ENCODE results near the gene ATP2B3. TPM values are rescaled to one million over a fixed set of nuclear protein-coding genes. Genes with fewer than 3 reads are reported as not detected.
"Not testable (repeated sequence)": the region's sequence is repeated elsewhere in the genome, so short reads cannot be mapped to it uniquely, and the experiment has no call there.

The ATP2B3 gene
- polyA plus RNA-seq, 3 donors = 0.17 to 0.28 (median 0.28) TPM

DNA sequence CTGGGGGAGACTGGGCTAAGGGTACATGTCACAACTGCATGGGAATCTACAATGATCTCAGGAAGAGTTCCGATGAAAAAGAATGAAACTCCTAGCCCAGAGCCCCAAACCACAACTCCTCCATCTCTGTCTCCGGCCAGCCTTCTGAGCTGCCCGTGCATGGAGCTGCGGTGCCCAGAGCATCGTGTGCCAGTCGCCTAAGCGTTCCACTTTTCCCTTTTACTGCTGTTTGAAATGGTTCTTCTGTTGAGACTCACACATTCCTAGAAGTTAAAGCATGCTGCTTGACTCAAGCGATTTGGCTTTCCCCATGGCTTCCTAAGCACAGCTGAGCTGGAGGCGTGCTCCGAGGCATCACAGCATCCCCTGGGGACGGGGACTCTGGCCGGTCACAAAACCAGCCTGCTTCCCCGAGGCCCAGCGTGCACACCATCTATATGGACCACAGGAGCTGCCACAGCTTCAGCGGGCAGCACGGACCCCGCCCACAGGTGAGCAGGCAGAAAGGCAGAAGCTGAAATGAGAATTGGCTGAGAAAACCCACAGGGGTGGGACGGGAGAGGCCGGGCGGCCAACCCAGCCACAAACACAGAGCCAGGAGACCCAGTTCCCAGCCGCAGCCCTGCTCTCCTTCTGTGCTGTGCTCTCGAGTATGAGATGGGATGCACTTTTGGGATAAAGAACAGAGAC is 76.5 kb downstream of the ATP2B3 start:
- DNase-seq = no peak

DNA sequence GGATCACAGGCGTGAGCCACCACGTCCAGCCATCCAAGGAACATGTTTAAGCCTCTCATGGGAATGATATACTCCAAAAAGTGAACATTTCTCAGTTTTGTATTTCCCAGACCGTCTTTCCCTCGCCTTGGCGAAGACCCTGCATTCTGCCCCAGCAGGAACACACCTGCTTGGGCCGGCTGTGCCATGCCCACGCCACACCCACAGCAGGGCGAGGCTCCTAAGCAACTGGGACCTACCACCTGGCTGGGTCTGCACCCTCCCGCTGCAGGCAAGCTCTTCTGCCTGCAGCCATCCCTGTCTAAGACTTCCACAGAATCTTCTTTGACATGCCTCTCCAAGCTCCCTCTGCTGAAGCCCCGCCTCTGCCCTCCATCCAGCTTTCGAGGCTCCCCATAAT is 77.9 kb downstream of the ATP2B3 start:
- DNase-seq = no peak

- no peak for DNase-seq
Observed at GRCh38 chrX:153595859-153596857, 78.7 kb downstream of the ATP2B3 start.

DNA sequence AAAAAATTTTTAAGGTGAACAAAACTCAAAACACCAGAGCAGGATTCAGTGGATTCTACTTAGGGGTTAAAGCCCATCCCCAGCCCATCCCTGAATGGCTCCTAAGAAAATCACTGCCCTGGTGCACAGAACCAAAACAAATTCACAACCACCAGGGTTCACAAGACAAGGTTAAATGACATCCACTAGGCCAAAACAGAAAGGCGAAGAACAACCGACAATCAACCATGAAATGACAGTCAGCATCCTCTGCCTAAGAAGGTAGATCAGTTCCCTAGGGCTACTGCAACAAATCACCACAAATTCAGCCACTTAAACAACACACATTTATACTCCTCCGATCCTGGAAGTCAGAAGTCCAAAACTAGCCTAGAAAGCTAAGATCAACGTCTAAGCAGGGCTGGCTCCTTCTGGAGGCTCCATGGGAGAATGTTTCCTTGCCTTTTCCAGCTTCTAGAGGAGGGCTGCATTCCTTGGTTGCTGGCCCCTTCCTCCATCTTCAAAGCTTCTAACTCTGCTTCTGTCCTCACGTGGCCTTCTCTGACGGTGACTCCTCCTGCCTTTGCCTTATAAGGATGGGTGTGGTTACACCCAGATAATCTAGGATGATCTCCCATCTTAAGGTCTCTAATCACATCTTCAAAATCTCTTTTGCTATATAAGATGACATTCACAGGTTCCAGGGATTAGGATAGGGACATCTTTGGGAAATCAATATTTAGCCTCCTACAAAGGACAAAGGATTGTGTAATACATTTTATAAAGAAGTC is 79.7 kb downstream of the ATP2B3 start:
- DNase-seq = no peak

GRCh38 chrX:153598541-153599191 is 81.2 kb downstream of the ATP2B3 start, which contains the start of gene CCNQ:
Gene CCNQ, minus strand, starts transcription at chrX:153599139. Its CDS starts 66 bp downstream, at chrX:153599073.
- DNase-seq = no peak

- peak; percentile 83 for DNase-seq
Observed at GRCh38 chrX:153599192-153600031, 82.0 kb downstream of the ATP2B3 start.

- no peak for DNase-seq
Observed at GRCh38 chrX:153600032-153600373, 82.6 kb downstream of the ATP2B3 start.

DNA sequence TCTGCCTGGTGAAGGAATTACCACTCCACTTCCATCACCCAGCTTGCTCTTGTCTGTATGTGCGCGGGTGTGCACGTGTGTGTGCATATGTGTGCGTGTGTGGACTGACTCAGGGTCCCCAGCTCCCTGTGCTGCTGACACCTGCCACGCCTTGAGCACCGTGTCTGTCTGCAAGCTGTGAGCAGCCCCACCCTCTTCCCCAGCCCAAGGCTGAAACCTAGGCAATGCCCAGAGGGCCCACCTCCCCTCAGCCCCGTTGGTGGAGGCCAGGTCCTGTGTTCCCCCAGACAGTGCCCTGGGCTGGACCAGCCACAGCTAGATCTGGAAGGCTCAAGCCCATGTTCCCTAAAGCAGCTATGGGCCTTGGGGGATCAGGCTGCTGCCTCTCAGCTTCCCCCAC is 83.5 kb downstream of the ATP2B3 start:
- no peak for DNase-seq

DNA sequence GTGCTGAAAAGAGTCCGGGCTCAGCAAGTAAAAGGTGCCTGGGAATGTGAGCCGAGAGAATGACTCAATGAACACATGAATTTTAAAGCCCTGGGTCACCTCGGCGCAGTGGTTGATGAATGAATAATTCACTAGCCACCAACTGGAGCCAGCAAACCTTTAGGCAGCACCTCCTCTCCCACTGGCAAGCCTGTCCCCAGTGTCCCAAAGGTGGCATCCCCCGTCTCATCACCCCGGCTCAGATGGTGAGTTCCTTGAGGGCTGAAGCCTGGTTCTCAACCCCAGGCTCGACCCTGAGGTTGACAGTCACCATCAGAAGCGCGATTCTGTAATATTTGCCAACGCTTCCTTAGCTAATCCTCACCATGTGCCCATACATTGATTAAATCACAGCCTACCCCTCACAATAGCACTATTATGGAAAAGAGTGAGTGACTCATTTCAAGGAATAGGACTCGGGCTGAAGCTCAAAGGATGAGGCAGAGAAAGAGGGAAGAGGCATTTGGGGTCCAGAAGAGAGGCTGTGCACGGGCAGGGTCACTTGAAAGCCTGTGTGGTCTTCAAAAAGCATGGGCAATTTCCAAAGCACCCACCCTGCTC is 84.2 kb downstream of the ATP2B3 start:
- DNase-seq = no peak

- DNase-seq = no peak
Observed at GRCh38 chrX:153602601-153603000, 85.2 kb downstream of the ATP2B3 start.

DNA sequence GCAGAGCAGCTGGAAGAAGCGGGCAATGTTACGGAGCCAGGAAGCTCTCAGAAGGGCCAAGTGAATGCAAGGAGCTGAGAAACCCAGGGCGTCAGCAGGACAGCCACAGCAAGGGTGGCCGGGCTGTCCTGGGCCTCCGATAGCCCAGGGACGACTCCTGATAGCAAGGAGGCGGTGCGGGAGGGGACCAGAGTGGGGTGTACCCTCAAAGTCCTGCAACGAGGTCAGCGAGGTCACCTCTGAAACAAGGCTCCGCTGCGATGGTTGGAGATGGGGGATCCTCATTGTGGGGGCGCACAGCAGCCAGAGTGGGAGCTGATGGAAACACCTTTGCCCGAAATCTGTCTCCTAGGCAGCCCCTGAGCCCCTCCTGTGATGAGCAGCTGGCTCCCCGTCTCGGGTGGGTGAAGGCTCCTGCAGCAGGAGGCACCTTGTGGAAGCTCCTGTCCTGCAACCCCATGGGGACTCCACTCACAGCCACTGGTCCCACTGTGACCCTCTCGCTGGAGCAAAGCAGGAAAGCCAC is 85.8 kb downstream of the ATP2B3 start:
- no peak for DNase-seq

- DNase-seq = not testable (repeated sequence)
Observed at GRCh38 chrX:153604666-153605380, 87.4 kb downstream of the ATP2B3 start.

- no peak for DNase-seq
Observed at GRCh38 chrX:153606503-153606902, 89.1 kb downstream of the ATP2B3 start.

- DNase-seq = no peak
Observed at GRCh38 chrX:153608376-153608775, 90.9 kb downstream of the ATP2B3 start.

- no peak for DNase-seq
Observed at GRCh38 chrX:153608806-153609205, 91.4 kb downstream of the ATP2B3 start.

- DNase-seq = peak; percentile 69
Observed at GRCh38 chrX:153609917-153610835, 92.7 kb downstream of the ATP2B3 start.

DNA sequence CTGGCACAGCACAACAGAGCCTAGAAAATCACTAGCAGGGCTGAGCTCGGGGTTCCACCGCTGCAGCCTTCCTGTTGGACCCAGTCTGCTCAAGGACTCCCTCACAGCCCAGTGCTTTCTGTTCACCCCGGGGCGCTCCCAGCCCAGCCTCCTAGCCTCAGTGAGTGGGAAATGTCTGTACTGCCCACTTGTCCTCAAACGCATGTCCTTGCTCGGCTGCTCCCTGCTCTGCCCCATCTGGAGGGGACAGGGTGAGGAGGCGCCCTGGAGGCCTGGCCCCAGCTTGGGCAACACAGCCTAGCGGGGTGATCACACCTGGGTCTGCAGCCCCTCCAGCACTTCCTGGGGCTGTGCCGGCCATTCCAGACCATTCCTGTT is 93.4 kb downstream of the ATP2B3 start:
- no peak for DNase-seq
